OCI-M2 (cell line): ENCODE results near the gene PRICKLE3.

Source experiments
- DNase-seq: peaks from one replicate; lab custom pipeline; 2025; ENCODE audit not compliant: unreplicated experiment; lab: John Stamatoyannopoulos, UW

Gene PRICKLE3

GRCh38 chrX:49186125-49187027 lies at the start of gene PRICKLE3:
TSS of gene PRICKLE3 (minus strand) at chrX:49186373. CDS start at chrX:49186297, 76 bp downstream.
- no peak for DNase-seq

GRCh38 chrX:49233887-49234555 lies 47.8 kb upstream of the PRICKLE3 start:
- no peak for DNase-seq

- no peak for DNase-seq
Observed at GRCh38 chrX:49233176-49233575, 47.0 kb upstream of the PRICKLE3 start, which contains the start of gene CACNA1F. TSS of gene CACNA1F (minus strand) at chrX:49233340. CDS start at chrX:49233309, 31 bp downstream.

- DNase-seq: no peak
Observed at GRCh38 chrX:49232525-49232924, 46.4 kb upstream of the PRICKLE3 start.

- DNase-seq: no peak
Observed at GRCh38 chrX:49231333-49232000, 45.3 kb upstream of the PRICKLE3 start.

GRCh38 chrX:49230500-49231232 lies 44.5 kb upstream of the PRICKLE3 start:
- no peak for DNase-seq

GRCh38 chrX:49228185-49228584 lies 42.0 kb upstream of the PRICKLE3 start:
- DNase-seq: no peak

GRCh38 chrX:49227726-49228125 lies 41.6 kb upstream of the PRICKLE3 start:
- DNase-seq: no peak

GRCh38 chrX:49226946-49227345 lies 40.8 kb upstream of the PRICKLE3 start:
- DNase-seq: no peak

- DNase-seq: no peak
Observed at GRCh38 chrX:49225858-49226257, 39.7 kb upstream of the PRICKLE3 start.

GRCh38 chrX:49221868-49222267 lies 35.7 kb upstream of the PRICKLE3 start:
- DNase-seq: no peak

GRCh38 chrX:49220100-49220499 lies 33.9 kb upstream of the PRICKLE3 start:
- DNase-seq: no peak

- no peak for DNase-seq
Observed at GRCh38 chrX:49214996-49215526, 28.9 kb upstream of the PRICKLE3 start.

- DNase-seq: no peak
Observed at GRCh38 chrX:49214416-49214815, 28.2 kb upstream of the PRICKLE3 start.

- no peak for DNase-seq
Observed at GRCh38 chrX:49212861-49213260, 26.7 kb upstream of the PRICKLE3 start.

- no peak for DNase-seq
Observed at GRCh38 chrX:49212209-49212608, 26.0 kb upstream of the PRICKLE3 start.

- no peak for DNase-seq
Observed at GRCh38 chrX:49211074-49211473, 24.9 kb upstream of the PRICKLE3 start.

GRCh38 chrX:49210406-49210805 lies 24.2 kb upstream of the PRICKLE3 start:
- no peak for DNase-seq

GRCh38 chrX:49209434-49210251 lies 23.5 kb upstream of the PRICKLE3 start:
- no peak for DNase-seq

GRCh38 chrX:49208399-49208798 lies 22.2 kb upstream of the PRICKLE3 start:
- no peak for DNase-seq
